ENCODE data around the gene PTGES3L. TPM values are rescaled to one million over a fixed set of nuclear protein-coding genes. Genes with fewer than 3 reads are reported as not detected.

The PTGES3L gene
- total RNA-seq, 1 experiment from 2014 or later = 1.7 TPM

DNA sequence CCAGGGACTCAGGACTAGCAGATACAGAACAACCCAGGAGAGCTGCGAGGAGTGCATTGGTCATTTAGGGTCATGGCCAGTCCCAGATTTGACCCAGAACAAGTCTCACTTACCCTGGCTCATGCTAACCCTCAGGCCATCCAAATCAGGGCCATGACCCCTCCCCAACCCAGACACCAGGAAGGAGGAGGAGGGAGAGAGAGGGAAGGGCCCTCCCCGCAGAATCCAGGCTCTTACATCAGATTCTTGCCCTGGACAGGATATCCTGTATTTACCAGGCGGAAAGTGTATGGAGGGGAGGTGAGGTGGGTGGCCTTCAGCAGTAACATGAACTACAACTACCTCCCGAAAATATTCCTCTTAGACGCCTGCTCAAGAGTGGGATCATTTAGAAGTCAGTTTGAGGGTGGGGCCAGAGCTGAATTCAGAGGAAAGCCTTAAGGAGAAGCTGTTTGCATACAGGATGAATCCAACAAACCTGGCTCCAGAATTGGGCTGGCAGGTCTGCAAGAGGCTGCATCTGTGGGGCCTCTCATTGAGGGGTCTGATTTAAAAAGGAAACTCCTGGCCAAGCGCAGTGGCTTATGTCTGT, 40.2 kb upstream of the PTGES3L start:
- H3K4me1 ChIP-seq (ENCODE audit: control insufficient read depth in 1 of 2, insufficient read depth in 2 of 2, low read length in 2 of 2) = peaks cover 9 to 42% of the 10 kb centered on the region in 2 experiments; a peak in 3 of 4 replicates
- DNase-seq (ENCODE audit: low read depth, low spot score) (no peak), ATAC-seq (no peak)
- H3K9me3 ChIP-seq (ENCODE audit: control insufficient read depth in 1 of 2, insufficient read depth in 1 of 2, low read depth in 1 of 2, low read length in 2 of 2) = no peaks in the 10 kb centered on the region
- no peaks in the 10 kb centered on the region for H3K9me2 ChIP-seq (ENCODE audit: insufficient read depth)
- intact Hi-C loops (cut with micrococcal nuclease) = loop anchor here (5.0 kb wide), 1 partner anchor 367 kb away; no protein-coding TSS in a partner anchor
- ChIA-PET CTCF (no interaction called here), POLR2A (interaction anchor here (1.0 to 1.4 kb wide), 2 partner anchors 13 to 22 kb away, joined by 3 read pairs; partner anchors contain the start of gene RPL27), RAD21 (ENCODE audit: low non-redundant PET in 1 of 2, low total read pairs in 2 of 2, uncharacterized antibody in 2 of 2, unreplicated experiment in 2 of 2) (no interaction called here)
- H3K9ac ChIP-seq (ENCODE audit: low read length) = no peak overlapping the region
- no peak overlapping the region for H3K4me3 ChIP-seq (replicated peaks in 1 of 2; ENCODE audit: low read depth in 1 of 2, low read length in 2 of 2)
- no peaks in the 10 kb centered on the region for H4K20me1 ChIP-seq (ENCODE audit: insufficient read depth)
- H2AFZ ChIP-seq (ENCODE audit: low read depth, low read length, poor library complexity, severe bottlenecking) = no peak overlapping the region
- peak overlapping the region; percentile 99; the same call in 1 of the 2 replicates for H3K4me2 ChIP-seq (ENCODE audit: low read length)
- H3K27ac ChIP-seq (ENCODE audit: low read depth, low read length) = no peak overlapping the region
- TF ChIP-seq RAD21 (IDR thresholded peaks at IDR 0.05; ENCODE audit: low read depth) (no peak), TCF7L2 (IDR thresholded peaks at IDR 0.05; ENCODE audit: borderline replicate concordance, extremely low read depth, insufficient read depth, insufficient read length) (no peak), JUND (IDR thresholded peaks at IDR 0.05) (no peak), EZH2phosphoT487 (IDR thresholded peaks at IDR 0.05; ENCODE audit: borderline replicate concordance) (no peak), SP1 (IDR thresholded peaks at IDR 0.05; ENCODE audit: low read depth) (no peak), EZH2 (IDR thresholded peaks at IDR 0.05) (no peak), ZFX (IDR thresholded peaks at IDR 0.05) (no peak), SRF (IDR thresholded peaks at IDR 0.05; ENCODE audit: low read depth) (no peak), YY1 (IDR thresholded peaks at IDR 0.05; ENCODE audit: extremely low read depth, insufficient replicate concordance, low read depth, low read length) (no peak), ZNF274 (IDR thresholded peaks at IDR 0.05; ENCODE audit: low read depth, low read length) (no peak), EGR1 (IDR thresholded peaks at IDR 0.05; ENCODE audit: low read depth) (no peak), POLR2A (IDR thresholded peaks at IDR 0.05; ENCODE audit: borderline replicate concordance, extremely low read depth, insufficient read depth, insufficient read length) (no peak), SIN3A (IDR thresholded peaks at IDR 0.05; ENCODE audit: low read depth) (no peak), CEBPB (IDR thresholded peaks at IDR 0.05; ENCODE audit: low read depth) (no peak)
- TF ChIP-seq, protein P1, sequence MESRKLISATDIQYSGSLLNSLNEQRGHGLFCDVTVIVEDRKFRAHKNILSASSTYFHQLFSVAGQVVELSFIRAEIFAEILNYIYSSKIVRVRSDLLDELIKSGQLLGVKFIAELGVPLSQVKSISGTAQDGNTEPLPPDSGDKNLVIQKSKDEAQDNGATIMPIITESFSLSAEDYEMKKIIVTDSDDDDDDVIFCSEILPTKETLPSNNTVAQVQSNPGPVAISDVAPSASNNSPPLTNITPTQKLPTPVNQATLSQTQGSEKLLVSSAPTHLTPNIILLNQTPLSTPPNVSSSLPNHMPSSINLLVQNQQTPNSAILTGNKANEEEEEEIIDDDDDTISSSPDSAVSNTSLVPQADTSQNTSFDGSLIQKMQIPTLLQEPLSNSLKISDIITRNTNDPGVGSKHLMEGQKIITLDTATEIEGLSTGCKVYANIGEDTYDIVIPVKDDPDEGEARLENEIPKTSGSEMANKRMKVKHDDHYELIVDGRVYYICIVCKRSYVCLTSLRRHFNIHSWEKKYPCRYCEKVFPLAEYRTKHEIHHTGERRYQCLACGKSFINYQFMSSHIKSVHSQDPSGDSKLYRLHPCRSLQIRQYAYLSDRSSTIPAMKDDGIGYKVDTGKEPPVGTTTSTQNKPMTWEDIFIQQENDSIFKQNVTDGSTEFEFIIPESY (IDR thresholded peaks at IDR 0.05; ENCODE audit: extremely low read depth, insufficient replicate concordance, low read length) = no peak
- TF ChIP-seq, protein P2, sequence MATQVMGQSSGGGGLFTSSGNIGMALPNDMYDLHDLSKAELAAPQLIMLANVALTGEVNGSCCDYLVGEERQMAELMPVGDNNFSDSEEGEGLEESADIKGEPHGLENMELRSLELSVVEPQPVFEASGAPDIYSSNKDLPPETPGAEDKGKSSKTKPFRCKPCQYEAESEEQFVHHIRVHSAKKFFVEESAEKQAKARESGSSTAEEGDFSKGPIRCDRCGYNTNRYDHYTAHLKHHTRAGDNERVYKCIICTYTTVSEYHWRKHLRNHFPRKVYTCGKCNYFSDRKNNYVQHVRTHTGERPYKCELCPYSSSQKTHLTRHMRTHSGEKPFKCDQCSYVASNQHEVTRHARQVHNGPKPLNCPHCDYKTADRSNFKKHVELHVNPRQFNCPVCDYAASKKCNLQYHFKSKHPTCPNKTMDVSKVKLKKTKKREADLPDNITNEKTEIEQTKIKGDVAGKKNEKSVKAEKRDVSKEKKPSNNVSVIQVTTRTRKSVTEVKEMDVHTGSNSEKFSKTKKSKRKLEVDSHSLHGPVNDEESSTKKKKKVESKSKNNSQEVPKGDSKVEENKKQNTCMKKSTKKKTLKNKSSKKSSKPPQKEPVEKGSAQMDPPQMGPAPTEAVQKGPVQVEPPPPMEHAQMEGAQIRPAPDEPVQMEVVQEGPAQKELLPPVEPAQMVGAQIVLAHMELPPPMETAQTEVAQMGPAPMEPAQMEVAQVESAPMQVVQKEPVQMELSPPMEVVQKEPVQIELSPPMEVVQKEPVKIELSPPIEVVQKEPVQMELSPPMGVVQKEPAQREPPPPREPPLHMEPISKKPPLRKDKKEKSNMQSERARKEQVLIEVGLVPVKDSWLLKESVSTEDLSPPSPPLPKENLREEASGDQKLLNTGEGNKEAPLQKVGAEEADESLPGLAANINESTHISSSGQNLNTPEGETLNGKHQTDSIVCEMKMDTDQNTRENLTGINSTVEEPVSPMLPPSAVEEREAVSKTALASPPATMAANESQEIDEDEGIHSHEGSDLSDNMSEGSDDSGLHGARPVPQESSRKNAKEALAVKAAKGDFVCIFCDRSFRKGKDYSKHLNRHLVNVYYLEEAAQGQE (IDR thresholded peaks at IDR 0.05; ENCODE audit: low read depth) = no peak
- TF ChIP-seq, protein P3, sequence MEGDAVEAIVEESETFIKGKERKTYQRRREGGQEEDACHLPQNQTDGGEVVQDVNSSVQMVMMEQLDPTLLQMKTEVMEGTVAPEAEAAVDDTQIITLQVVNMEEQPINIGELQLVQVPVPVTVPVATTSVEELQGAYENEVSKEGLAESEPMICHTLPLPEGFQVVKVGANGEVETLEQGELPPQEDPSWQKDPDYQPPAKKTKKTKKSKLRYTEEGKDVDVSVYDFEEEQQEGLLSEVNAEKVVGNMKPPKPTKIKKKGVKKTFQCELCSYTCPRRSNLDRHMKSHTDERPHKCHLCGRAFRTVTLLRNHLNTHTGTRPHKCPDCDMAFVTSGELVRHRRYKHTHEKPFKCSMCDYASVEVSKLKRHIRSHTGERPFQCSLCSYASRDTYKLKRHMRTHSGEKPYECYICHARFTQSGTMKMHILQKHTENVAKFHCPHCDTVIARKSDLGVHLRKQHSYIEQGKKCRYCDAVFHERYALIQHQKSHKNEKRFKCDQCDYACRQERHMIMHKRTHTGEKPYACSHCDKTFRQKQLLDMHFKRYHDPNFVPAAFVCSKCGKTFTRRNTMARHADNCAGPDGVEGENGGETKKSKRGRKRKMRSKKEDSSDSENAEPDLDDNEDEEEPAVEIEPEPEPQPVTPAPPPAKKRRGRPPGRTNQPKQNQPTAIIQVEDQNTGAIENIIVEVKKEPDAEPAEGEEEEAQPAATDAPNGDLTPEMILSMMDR (IDR thresholded peaks at IDR 0.05 in 2 of 3, conservative IDR thresholded peaks at IDR 0.05 in 1 of 3; ENCODE audit: borderline replicate concordance in 1 of 3, insufficient read depth in 1 of 3, low read depth in 2 of 3, low read length in 2 of 3) = no peak
- TF ChIP-seq, protein P4, sequence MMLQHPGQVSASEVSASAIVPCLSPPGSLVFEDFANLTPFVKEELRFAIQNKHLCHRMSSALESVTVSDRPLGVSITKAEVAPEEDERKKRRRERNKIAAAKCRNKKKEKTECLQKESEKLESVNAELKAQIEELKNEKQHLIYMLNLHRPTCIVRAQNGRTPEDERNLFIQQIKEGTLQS (IDR thresholded peaks at IDR 0.05) = no peak
- BruUV-seq (replicated peaks) = TSS peak; percentile 27
- H3K27me3 ChIP-seq (ENCODE audit: insufficient read depth, low read length) = no peaks in the 10 kb centered on the region
- peaks cover 0 to 9% of the 10 kb centered on the region in 2 experiments; a peak in 3 of 4 replicates for H3K36me3 ChIP-seq (ENCODE audit: control insufficient read depth in 1 of 2, insufficient read depth in 2 of 2, low read length in 2 of 2)
- H3K79me2 ChIP-seq (ENCODE audit: insufficient read depth, low read length) = peaks cover 8% of the 10 kb centered on the region; the same call in 1 of the 2 replicates

Measured in HCT116 (cell line).